Astrocyte of the cerebellum (primary cell): ENCODE results near the gene SYT9.

Source experiments
- DNase-seq: peaks from one replicate; pipeline ENCODE4 v3.0.0-alpha.2; 2011; ENCODE audit warnings: low read depth
- H3K4me3 ChIP-seq: 2 replicates; pipeline ENCODE4 v1.5.1; 2011; ENCODE audit warnings: mild to moderate bottlenecking, low read depth, low read length, moderate library complexity
- in situ Hi-C: cut with HindIII; loops from 2 replicates; pipeline ENCODE4 v1.10.0; 2017; ENCODE audit warnings: low sequenced_read_pairs
- TF ChIP-seq, protein P1 (sequence below): IDR thresholded peaks from 2 replicates; pipeline ENCODE4 v1.5.1; 2012; ENCODE audit warnings: low read length, low read depth, moderate library complexity, mild to moderate bottlenecking; ENCODE audit errors: missing control alignments

SYT9 gene

DNA sequence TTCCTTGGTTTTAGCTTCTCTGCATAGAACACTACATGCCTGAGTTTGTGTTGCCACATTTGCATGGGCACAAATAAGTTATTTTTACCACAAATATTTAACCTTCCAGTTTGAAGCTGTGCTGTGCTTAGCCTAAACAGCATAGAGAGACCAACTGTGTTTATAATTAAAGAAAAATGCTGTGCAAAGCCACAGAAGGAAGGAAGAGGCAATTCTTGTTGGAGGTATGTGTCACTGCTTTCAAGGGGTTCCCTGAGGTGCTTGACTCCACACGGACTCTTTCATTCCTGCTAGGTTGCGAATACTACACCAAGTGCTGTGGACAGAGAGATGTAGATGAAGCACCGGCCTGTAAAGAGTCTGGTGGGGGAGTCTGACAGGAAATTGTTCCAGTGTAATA is 186.0 kb downstream of the SYT9 start:
- no peak for DNase-seq
- H3K4me3 ChIP-seq, result no peak overlapping the region
- in situ Hi-C loops, result no loop called here
- TF ChIP-seq, protein P1, sequence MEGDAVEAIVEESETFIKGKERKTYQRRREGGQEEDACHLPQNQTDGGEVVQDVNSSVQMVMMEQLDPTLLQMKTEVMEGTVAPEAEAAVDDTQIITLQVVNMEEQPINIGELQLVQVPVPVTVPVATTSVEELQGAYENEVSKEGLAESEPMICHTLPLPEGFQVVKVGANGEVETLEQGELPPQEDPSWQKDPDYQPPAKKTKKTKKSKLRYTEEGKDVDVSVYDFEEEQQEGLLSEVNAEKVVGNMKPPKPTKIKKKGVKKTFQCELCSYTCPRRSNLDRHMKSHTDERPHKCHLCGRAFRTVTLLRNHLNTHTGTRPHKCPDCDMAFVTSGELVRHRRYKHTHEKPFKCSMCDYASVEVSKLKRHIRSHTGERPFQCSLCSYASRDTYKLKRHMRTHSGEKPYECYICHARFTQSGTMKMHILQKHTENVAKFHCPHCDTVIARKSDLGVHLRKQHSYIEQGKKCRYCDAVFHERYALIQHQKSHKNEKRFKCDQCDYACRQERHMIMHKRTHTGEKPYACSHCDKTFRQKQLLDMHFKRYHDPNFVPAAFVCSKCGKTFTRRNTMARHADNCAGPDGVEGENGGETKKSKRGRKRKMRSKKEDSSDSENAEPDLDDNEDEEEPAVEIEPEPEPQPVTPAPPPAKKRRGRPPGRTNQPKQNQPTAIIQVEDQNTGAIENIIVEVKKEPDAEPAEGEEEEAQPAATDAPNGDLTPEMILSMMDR, result no peak

DNA sequence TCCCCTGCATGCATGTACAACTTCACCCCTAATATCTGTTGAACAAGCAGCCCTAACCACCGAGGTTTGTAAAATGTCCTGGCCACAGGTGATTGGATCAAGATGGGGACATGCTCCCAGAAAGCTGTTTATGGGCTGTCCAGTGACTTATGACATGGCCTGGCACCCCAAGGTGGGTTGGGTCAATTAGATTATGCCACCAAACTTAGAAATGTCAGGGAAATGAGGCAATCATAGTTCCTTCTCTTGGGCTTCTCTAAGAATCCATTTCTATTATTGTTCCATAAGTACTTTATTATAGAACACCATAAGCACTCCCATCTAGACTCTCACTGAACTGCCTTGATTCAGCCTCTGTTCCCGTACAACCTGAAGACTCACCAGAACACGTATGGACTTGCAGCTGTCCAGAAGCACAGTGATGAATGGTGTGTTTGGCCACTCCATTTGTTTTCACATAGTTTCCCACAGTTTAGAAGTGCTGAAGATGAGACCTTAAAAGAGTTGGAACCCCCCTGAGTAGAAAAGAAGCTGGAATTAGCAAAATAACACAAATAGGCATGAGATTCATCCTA is 188.1 kb downstream of the SYT9 start:
- in situ Hi-C loops, result no loop called here
- no peak overlapping the region for H3K4me3 ChIP-seq
- TF ChIP-seq, protein P1, result no peak
- no peak for DNase-seq

DNA sequence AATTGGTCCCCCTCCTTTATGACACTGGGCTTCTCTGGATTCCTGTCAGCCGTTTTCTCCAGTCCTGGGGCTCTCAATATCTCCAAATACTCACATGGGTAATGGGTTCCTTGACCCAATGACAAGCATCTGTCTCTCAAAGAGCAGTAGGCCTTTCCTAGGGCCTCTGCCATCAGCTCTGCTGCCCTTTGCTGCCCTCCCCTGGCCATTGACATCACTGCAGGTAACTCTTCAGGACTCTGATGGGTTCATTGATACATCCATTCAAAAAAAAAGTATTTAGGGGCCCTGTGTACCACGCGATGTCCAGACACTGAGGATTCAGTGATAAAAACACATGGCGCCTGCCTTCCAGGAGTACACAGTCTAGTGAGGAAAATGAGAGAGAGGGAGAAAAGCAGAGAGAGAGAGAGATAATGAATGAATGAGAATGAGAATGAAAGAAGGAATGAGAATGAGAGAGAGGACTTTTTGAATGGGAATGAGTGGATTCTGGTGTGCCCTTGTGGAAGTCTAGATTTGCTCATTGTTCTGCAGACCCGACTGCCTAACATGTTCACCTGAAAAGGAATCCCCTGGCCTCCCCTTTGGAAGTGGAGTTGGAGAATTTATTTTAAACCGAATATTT is 191.0 kb downstream of the SYT9 start:
- TF ChIP-seq, protein P1, result peak; percentile 98
- H3K4me3 ChIP-seq, result no peak overlapping the region
- in situ Hi-C loops, result no loop called here
- DNase-seq, result peak; percentile 3

DNA sequence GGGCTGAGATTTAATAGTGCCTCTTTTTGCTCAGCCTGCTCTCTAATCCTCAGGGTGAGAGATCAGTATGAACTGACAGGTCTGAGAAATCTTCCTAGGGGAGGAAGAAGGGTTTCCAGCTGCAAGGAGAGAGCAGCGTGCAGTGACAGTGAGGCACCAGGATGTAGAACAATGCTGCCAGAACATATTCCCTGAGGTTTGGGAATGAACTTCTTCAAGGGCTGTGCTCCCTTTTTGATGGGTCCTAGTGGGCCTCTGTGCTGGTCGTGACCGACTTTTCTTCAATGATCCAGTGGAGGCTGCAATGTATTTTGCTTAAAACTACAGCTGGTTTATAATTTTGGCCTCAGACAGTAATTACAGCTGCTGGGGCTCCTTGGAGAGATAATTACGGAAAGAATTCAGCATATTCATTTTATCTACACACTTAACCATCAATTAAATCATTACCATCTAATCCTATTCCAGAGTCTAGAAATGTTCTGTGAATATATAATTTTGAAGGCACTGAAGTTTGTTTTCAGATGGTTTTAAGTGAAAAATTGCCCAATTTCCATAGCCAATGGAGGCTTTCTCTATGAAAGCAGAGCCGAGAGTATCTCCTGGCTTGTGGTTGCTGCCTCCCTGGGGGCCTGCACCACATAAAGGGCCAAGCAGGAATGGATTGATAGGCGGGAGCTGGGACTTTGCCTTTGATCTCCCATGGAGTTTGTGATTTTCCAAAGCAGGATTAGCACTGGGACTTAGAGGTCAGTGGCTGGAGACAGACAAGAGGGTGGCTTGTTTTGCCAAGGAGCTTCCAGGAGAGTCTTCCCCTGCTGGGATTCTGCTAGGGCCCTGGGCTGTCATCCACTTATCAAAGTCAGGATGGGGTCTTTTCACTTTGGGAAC is 192.6 kb downstream of the SYT9 start:
- no peak overlapping the region for H3K4me3 ChIP-seq
- TF ChIP-seq, protein P1, result no peak
- in situ Hi-C loops, result no loop called here
- peak; percentile 20 for DNase-seq

DNA sequence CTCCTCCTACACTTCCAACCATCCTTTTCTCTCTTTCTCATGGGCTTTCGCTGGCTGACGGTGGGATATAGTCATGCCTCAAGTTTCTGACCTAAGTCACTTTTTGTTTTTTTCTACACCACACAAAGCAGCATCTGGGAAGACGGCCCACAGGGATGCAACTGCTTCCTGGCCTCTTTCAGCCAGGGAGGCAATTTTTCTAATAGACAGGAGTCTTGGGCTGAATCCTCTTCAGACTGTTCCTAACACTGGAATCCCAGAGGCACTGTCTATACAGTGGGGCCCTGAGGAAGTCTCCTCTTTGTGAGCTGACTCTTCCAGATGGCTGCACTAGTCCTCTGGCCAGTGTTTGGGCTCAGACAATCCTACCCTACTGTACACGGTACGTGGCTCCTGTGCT is 193.9 kb downstream of the SYT9 start:
- H3K4me3 ChIP-seq, result no peak overlapping the region
- TF ChIP-seq, protein P1, result no peak
- in situ Hi-C loops, result no loop called here

DNA sequence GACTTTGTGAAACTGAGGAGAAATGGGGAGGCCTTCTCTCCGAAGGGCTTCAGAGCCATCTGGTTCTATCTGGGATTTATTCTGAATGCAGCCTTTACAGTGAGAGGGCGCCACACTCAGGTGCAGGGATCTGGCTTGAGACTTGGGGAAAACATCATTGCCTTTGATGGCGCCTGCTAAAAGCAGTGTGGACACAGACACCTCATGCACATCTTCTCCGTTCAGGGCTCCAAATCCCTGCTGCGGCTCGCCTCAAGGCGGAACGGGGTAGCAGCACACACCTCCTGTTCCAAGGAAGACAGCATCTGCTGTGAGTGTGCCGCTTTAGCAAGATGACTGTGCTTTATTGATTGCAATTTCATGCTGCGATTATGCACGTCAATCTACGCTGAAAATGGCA is 196.5 kb downstream of the SYT9 start:
- in situ Hi-C loops, result no loop called here
- no peak for DNase-seq
- TF ChIP-seq, protein P1, result no peak
- no peak overlapping the region for H3K4me3 ChIP-seq

More for the DNA sequence above, 193.9 kb downstream of the SYT9 start:
- DNase-seq, result no peak
